GM21515 (cell line): ENCODE results near the gene PPP1R14B.

Experiments
- ATAC-seq: cut with Tn5 transposase; IDR thresholded peaks from one replicate; pipeline ENCODE4 v1.9.1; 2021; ENCODE audit not compliant: unreplicated experiment

Gene PPP1R14B

DNA sequence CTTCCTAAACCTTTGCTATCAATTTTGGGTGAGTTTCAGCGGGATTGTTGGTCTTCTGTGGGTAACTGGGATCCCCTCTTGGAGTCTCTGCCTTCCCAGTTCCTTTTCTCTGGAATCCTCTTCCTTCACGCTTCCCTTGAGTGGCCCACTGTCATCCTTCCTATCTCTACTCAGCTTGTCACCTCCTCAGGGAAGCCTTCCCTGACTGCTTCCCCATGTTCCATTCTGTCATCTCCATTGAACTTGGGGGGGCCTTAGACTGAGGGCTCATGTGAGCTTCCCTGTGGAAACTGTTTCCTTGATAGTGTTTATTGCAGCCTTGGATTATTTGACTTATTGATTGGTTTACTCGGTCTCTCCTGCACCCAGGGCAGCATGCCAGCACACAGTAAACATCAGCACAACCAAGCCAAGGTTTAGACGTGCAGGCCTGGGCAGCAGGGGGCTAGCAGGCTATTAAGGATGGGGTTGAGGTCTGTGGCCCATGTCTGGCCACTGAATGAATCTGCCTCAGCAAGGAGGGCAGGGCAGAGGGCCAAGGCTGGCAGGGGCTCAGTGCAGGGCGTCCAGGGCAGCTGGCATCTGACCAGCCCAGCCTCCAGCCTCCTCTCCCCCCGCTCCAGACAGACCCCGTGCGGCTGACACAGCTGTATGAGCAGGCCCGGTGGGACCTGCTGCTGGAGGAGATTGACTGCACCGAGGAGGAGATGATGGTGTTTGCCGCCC lies 28.0 kb downstream of the PPP1R14B start:
- ATAC-seq: no peak

DNA sequence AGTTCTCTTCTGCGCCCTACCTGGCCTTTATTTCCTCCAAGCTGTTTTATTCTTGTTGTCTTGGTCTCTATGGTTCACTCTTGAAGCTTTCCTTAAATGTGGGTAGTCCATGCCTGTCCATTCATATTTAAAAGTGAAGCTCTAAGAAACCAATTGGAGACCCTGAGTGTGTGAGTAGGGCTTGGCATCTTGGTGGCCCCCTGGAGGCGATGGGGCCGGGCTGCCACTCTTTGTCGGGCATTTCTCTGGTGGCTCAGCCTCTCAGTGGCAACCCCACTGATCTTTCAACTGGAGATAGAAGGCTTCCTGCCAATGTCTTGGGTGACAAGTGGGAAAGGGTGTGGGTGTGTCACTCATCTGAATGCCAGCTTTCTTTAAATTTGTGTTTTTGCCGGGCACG lies 29.9 kb downstream of the PPP1R14B start:
- no peak for ATAC-seq

DNA sequence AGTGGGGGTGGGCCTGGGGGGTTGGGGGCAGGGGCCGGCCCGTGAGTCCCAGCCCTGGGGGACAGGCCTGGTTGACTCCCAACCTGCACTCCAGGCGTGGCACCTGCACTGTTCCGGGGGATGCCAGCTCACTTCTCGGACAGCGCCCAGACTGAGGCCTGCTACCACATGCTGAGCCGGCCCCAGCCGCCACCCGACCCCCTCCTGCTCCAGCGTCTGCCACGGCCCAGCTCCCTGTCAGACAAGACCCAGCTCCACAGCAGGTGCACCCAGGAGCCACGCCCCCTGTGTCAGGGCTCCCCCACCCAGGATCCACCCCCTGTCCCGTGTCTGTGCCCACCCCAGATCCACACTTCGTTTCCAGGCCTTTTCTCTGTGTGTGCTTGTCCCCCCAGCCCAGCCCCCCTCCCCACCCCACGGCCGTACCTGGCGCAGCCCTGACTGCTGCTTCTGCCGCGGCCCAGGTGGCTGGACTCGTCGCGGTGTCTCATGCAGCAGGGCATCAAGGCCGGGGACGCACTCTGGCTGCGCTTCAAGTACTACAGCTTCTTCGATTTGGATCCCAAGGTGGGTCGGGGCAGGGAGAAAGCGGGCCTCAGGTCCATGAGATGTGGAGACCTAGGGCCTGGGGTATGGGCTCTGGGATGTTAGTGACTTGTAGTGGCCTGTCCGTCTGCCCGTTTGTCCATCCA lies 35.4 kb downstream of the PPP1R14B start:
- ATAC-seq: no peak

GRCh38 chr11:64210301-64211020 lies 36.3 kb downstream of the PPP1R14B start:
- no peak for ATAC-seq

DNA sequence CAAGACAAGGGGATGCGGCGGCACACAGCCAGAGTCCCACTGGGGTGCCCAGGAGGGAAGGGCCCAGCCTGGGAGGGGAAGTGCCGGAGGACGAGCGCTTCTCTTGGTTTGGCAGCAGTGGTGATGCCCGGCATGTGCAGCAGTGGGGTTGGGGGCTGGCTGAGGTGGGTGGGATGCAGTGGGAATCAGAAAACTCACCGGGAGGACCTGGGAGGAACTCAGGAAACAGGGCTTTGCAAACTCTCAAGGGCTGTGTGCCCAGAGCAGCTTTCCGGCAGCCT lies 37.2 kb downstream of the PPP1R14B start:
- no peak for ATAC-seq

DNA sequence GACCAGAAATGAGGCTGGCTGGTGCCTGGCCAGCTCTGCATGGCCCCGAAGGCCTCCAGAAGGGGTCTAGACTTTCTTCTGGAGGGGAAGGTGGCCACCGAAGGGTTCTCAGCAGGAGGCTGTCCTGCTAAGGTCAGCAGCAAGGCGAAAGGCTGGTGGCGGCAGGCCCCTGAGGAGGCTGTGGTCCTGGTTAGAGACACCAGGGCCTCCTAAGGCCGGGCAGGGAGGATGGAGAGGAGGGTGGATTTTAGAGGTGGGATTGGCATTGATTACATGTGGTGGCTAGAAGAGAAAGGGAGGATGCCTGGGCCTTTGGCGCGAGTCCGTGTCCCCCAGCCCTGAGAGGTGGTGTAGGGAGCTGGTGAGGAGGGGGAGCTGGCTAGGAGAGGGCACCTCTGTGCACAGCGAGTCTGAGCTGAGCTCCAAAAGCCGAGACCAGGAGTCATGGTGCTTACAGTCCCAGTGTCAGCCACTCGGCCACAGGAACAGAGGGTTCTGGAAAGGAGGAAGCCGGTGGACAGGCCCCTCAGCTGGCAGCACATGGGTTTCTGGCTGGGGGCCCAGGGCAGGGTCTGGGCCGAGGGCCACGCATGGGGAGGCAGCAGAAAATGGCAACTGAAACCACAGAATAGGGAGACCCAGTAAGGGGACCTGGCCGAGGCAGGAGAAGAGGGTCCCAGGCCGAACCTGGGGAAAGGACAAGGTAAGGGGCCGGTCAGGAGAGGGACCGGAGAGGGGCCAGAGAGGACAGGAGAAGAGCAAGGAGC lies 37.8 kb downstream of the PPP1R14B start:
- ATAC-seq: no peak

DNA sequence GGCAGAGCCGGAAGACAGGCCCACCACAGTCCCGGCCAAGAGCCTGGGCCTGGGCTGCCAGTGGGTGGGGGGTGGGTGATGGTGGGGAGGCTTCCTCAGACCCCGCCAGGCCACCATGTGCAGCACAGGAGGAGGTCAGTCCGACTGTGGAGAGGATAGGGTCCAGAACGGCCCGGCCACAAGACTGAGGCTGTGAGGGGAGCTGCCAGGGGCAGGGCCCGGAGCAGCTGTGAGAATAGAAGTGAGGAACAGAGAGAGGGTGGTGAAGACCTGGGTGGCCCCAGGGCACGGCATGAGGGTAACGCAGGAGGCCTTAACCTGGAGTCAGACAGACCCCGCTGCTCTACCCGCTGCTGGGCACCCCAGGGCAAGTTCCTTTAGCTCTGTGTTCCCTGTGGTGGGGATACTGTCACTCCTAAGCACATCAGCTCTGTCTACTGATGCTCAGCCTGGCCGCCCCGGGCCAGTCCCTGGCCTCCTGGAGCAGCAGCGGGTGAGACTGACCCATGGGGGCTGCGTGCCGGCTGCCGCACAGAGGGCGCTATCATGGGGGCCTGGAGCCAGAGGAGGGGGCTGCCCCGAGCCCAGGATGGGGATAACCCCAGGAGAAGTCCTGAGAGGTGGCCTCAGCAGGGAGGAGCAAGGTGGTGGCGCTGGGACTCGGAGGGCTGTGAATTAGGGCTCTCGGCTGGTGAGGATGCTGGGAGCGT lies 38.5 kb downstream of the PPP1R14B start:
- no peak for ATAC-seq

DNA sequence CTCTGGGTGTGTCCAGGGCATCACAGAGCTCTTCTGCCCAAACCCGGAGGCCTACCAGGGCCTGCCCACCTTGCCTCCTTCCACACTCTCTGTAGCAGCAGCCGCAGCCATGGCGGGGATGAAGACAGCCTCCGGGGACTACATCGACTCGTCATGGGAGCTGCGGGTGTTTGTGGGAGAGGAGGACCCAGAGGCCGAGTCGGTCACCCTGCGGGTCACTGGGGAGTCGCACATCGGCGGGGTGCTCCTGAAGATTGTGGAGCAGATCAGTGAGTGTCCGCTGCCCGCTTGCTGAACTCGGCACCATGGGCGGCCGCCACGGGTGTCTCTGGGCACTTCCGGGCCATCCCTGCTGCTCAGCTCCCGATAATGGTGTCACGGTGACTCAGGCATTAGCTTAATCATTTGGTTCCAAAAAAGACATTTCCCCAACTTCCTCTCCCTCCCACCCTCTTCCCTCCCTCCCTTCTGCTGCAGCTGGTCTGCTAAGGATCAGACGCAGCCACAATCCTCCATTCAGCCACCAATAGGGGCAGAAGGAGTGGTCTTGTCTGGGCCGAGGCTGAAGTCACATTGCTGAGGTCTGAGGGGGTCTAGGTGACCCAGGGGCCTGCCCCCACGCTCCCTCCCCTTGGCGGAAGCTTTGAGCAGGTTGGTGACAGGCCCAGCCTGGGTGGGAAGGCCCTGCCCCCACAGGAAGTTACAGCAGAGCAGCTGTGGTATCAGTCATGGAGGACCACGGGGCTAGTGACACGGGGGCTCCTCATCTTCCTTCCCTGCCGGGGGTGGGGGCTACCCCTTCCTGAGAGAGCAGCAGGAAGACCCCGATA lies 39.3 kb downstream of the PPP1R14B start:
- peak; percentile 45 for ATAC-seq

GRCh38 chr11:64206457-64207255 lies 40.1 kb downstream of the PPP1R14B start, which contains the start of gene FERMT3:
Gene FERMT3, plus strand, starts transcription at chr11:64206721. Its CDS starts 644 bp downstream, at chr11:64207365.
- ATAC-seq: no peak

DNA sequence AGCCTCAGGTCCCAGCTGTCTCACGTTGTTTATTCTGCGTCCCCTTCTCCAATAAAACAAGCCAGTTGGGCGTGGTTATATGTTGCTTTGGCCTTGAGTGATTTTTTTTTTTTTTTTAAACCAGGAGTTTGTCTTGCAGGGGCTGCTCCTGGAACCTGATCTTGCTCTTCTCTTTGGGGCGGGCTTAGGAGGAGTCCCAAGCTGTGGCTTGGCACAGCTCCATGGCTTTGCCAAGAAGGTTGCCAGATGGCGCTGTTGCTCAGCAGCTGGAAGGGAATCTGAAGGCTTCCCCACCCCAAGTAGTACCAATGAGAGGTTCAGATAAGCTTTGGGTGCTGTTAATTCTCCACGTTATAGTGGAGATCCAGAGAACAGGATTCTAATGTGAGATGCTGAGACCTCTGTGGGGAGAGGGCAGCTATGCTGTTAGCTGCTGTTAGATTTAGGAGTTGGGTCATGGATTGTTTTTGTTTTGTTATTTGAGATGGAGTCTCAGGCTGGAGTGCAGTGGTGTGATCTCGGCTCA lies 42.2 kb downstream of the PPP1R14B start:
- ATAC-seq: no peak

- no peak for ATAC-seq
These were observed 42.7 kb downstream of the PPP1R14B start for GRCh38 chr11:64204080-64204440.

GRCh38 chr11:64203421-64204079 lies 43.2 kb downstream of the PPP1R14B start:
- ATAC-seq: no peak

DNA sequence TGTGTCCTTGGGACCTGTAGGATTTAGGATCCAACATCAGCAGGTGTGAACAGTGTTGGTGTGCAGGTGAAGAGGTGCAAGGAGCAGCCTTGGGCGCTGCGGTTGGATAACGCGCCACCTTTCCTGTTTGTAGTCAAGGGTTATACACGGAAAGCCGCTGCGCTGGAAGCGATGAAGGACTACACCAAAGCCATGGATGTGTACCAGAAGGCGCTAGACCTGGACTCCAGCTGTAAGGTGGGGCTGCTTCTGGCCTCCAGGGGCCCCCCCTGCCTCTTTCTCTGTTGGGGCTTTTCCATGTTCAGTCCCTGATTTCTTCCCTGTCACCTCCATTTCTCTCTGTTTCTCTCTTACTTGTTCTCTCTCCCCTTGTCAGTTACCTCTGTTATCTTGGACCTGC lies 43.8 kb downstream of the PPP1R14B start:
- no peak for ATAC-seq

GRCh38 chr11:64201543-64201942 lies 45.2 kb downstream of the PPP1R14B start:
- ATAC-seq: no peak

GRCh38 chr11:64198511-64198910 lies 48.2 kb downstream of the PPP1R14B start:
- no peak for ATAC-seq

- no peak for ATAC-seq
These were observed 50.1 kb downstream of the PPP1R14B start for GRCh38 chr11:64196626-64197025.
